ENCODE data around the gene ASB6.

DNA sequence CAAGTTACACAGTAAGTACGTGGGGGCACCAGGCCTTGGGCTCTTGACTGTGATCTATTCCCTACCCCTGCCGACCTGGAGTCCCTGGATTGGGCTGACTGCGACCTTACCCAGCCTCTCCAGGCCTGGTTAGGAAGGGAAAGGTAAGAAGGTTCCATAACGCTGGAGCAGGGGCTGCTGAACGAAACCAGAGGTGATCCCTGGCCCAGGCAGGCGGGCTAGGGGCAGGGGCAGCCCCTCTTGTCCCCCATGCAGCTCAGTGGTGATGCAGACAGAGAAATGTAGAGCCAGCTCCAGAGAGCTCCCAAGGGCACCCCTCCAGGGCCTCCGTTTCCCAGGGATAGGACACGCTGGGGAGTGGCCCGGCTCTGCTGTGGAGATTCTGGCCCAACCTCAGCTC is 37.6 kb upstream of the ASB6 start:
- TF ChIP-seq CTCF (IDR thresholded peaks at IDR 0.05), result no peak
- no peak for TF ChIP-seq POLR2A (IDR thresholded peaks at IDR 0.05)

All from right lobe of liver (tissue), 4 donors.